Thyroid gland (tissue), 4 donors: ENCODE data around the gene DENND1B.

Source experiments
- POLR2A ChIP-seq, 2 donors: fragments of 450-650 bp; IDR thresholded peaks; one replicate each; pipeline ENCODE4 v1.6.1; 2017; ENCODE audit warnings: antibody characterized with exemption in 2 of 2, mild to moderate bottlenecking in 2 of 2, moderate library complexity in 1 of 2
- TF ChIP-seq, protein P1 (sequence below), 6 experiments: fragments of 200-600 bp in 3 of 6; fragments of 450-650 bp in 3 of 6; sonication (generic) in 3 of 6; IDR thresholded peaks; one replicate each; pipeline ENCODE4 v1.5.1; 2016 to 2019; ENCODE audit warnings: antibody characterized with exemption in 6 of 6, mild to moderate bottlenecking in 2 of 6, inconsistent platforms in 1 of 6, moderate library complexity in 1 of 6

DNA sequence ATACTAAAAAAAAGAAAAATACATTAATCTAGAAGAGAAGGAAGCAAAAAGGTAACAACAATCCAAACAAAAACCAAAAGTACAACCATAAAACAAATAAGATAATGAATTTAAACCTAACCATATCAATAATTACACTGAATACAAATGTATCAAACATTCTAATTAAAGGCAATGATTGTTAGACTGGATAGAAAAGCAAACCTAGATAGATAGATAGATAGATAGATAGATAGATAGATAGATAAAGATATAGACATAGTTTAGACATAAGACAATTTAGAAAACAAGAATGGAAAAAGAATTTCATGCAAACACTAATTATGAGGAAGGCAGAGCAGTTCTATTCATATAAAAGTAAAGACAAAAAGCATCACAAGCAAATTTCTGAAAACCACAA is 24.9 kb downstream of the DENND1B start:
- TF ChIP-seq, protein P1, sequence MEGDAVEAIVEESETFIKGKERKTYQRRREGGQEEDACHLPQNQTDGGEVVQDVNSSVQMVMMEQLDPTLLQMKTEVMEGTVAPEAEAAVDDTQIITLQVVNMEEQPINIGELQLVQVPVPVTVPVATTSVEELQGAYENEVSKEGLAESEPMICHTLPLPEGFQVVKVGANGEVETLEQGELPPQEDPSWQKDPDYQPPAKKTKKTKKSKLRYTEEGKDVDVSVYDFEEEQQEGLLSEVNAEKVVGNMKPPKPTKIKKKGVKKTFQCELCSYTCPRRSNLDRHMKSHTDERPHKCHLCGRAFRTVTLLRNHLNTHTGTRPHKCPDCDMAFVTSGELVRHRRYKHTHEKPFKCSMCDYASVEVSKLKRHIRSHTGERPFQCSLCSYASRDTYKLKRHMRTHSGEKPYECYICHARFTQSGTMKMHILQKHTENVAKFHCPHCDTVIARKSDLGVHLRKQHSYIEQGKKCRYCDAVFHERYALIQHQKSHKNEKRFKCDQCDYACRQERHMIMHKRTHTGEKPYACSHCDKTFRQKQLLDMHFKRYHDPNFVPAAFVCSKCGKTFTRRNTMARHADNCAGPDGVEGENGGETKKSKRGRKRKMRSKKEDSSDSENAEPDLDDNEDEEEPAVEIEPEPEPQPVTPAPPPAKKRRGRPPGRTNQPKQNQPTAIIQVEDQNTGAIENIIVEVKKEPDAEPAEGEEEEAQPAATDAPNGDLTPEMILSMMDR (IDR thresholded peaks at IDR 0.05), result no peak
- TF ChIP-seq POLR2A (IDR thresholded peaks at IDR 0.05), result no peak
